Progenitor cell of endocrine pancreas (in vitro differentiated cells): ENCODE results near the gene HOXC6. TPM values are rescaled to one million over a fixed set of nuclear protein-coding genes. Genes with fewer than 3 reads are reported as not detected.
"Not testable (repeated sequence)": the region's sequence is repeated elsewhere in the genome, so short reads cannot be mapped to it uniquely, and the experiment has no call there.

Experiments used
- DNase-seq: peaks from one replicate; pipeline ENCODE4 v3.0.0; 2021; ENCODE audit warnings: low spot score; ENCODE audit not compliant: unreplicated experiment
- H3K27ac Mint-ChIP-seq: 2 replicates; pipeline ENCODE4 v1.8.0; 2021; ENCODE audit warnings: mild to moderate bottlenecking, moderate library complexity, mixed read lengths
- H3K27me3 Mint-ChIP-seq: 2 replicates; pipeline ENCODE4 v1.8.0; 2021; ENCODE audit warnings: mixed read lengths
- H3K36me3 Mint-ChIP-seq: 2 replicates; pipeline ENCODE4 v1.8.0; 2022; ENCODE audit warnings: mixed read lengths; ENCODE audit not compliant: insufficient read depth
- H3K4me1 Mint-ChIP-seq: 2 replicates; pipeline ENCODE4 v1.8.0; 2021; ENCODE audit warnings: low read depth, mixed read lengths
- H3K4me3 Mint-ChIP-seq: 2 replicates; pipeline ENCODE4 v1.8.0; 2021; ENCODE audit warnings: low read depth, mild to moderate bottlenecking, moderate library complexity, mixed read lengths
- H3K9me3 Mint-ChIP-seq: 2 replicates; pipeline ENCODE4 v1.8.0; 2021; ENCODE audit warnings: low read depth, mixed read lengths
- CTCF ChIP-seq: fragments of 200-600 bp; sonication (generic); IDR thresholded peaks from one replicate; pipeline ENCODE4 v1.5.0; 2021; ENCODE audit warnings: antibody characterized with exemption, mild to moderate bottlenecking; ENCODE audit not compliant: unreplicated experiment
- total RNA-seq: library from RNA; stranded (reverse); gene quantifications from 2 replicates; pipeline ENCODE4 v1.2.1, GENCODE V29; 2021

HOXC6 gene
- total RNA-seq, 1 donor from 2014 or later = 0.17 TPM

- no peaks in the 10 kb centered on the region for H3K36me3 Mint-ChIP-seq
- peaks cover 95% of the 10 kb centered on the region for H3K27me3 Mint-ChIP-seq
- no peak for TF ChIP-seq CTCF
- no peak overlapping the region for H3K4me3 Mint-ChIP-seq
- no peak for DNase-seq
- no peak overlapping the region for H3K27ac Mint-ChIP-seq
- peaks cover 11% of the 10 kb centered on the region for H3K4me1 Mint-ChIP-seq
- H3K9me3 Mint-ChIP-seq = no peaks in the 10 kb centered on the region
Observed at GRCh38 chr12:54040648-54041047, 12.4 kb downstream of the HOXC6 start.

- Mint-ChIP-seq H3K4me1 (peaks cover 15% of the 10 kb centered on the region), H3K4me3 (no peak overlapping the region), H3K27me3 (peaks cover 95% of the 10 kb centered on the region), H3K36me3 (no peaks in the 10 kb centered on the region), H3K9me3 (no peaks in the 10 kb centered on the region), H3K27ac (no peak overlapping the region)
- no peak for DNase-seq
- no peak for TF ChIP-seq CTCF
Observed at GRCh38 chr12:54041097-54041690, 13.0 kb downstream of the HOXC6 start.

GRCh38 chr12:54042033-54042432, 13.8 kb downstream of the HOXC6 start:
- Mint-ChIP-seq H3K4me1 (peaks cover 19% of the 10 kb centered on the region), H3K27me3 (peaks cover 95% of the 10 kb centered on the region)
- DNase-seq, H3K4me3 Mint-ChIP-seq, H3K9me3 Mint-ChIP-seq, H3K36me3 Mint-ChIP-seq, H3K27ac Mint-ChIP-seq: not testable (repeated sequence)

- peaks cover 92% of the 10 kb centered on the region for H3K27me3 Mint-ChIP-seq
- H3K4me1 Mint-ChIP-seq = peaks cover 21% of the 10 kb centered on the region
- H3K9me3 Mint-ChIP-seq = no peaks in the 10 kb centered on the region
- no peaks in the 10 kb centered on the region for H3K36me3 Mint-ChIP-seq
- DNase-seq = no peak
- H3K4me3 Mint-ChIP-seq = no peak overlapping the region
- H3K27ac Mint-ChIP-seq = no peak overlapping the region
- no peak for TF ChIP-seq CTCF
Observed at GRCh38 chr12:54042970-54043853, 15.0 kb downstream of the HOXC6 start.

GRCh38 chr12:54044425-54045103, 16.3 kb downstream of the HOXC6 start:
- Mint-ChIP-seq H3K4me3 (no peak overlapping the region), H3K27ac (no peak overlapping the region), H3K36me3 (no peaks in the 10 kb centered on the region), H3K4me1 (peaks cover 32% of the 10 kb centered on the region), H3K27me3 (peaks cover 90% of the 10 kb centered on the region), H3K9me3 (no peaks in the 10 kb centered on the region)
- no peak for DNase-seq
- no peak for TF ChIP-seq CTCF
